ENCODE data around the gene PPP3CA. TPM values are rescaled to one million over a fixed set of nuclear protein-coding genes. Genes with fewer than 3 reads are reported as not detected.
A peak's percentile ranks its signal among the peaks of the same experiment; 100 is the strongest.

The PPP3CA gene
- total and polyA plus RNA-seq, 2 of the 8 experiments (the other 6 are each of a cell fraction or from before 2014, with no cell fraction given): 7.9 to 35.0 TPM

- Histone ChIP-seq H3K4me1 (replicated peaks in 1 of 4; ENCODE audit: control insufficient read depth in 3 of 4, insufficient read depth in 4 of 4, low read length in 3 of 4) (no peaks in the 10 kb centered on the region), H2BK120ac (replicated peaks; ENCODE audit: low read depth, low read length) (no peak overlapping the region), H3K4me3 (ENCODE audit: extremely low read depth in 1 of 4, insufficient read depth in 2 of 4, low read depth in 3 of 4, low read length in 4 of 4) (no peak overlapping the region), H3K4ac (replicated peaks; ENCODE audit: insufficient read length, low read depth, low read length) (no peak overlapping the region), H4K5ac (ENCODE audit: insufficient read length, low read depth, low read length) (no peak overlapping the region), H3K36me3 (ENCODE audit: control insufficient read depth in 2 of 4, insufficient read depth in 4 of 4, low read length in 3 of 4) (no peaks in the 10 kb centered on the region), H2AK5ac (ENCODE audit: low read depth, low read length) (no peak overlapping the region), H3K14ac (ENCODE audit: insufficient read length) (no peak overlapping the region), H2BK20ac (ENCODE audit: low read length) (no peak overlapping the region), H3K4me2 (ENCODE audit: insufficient read depth in 1 of 2, low read depth in 2 of 2, low read length in 2 of 2) (no peak overlapping the region), H2AFZ (ENCODE audit: low read length) (no peak overlapping the region), H3K56ac (replicated peaks; ENCODE audit: insufficient read length, low read depth, low read length) (no peak overlapping the region), H3K79me2 (ENCODE audit: control insufficient read depth in 1 of 2, insufficient read depth in 2 of 2, low read length in 2 of 2) (peaks cover 0 to 61% of the 10 kb centered on the region in 2 experiments; a peak in 2 of 4 replicates), H2BK5ac (ENCODE audit: low read depth, low read length) (no peak overlapping the region), H3K27me3 (replicated peaks in 1 of 4; ENCODE audit: control insufficient read depth in 3 of 4, extremely low read depth in 1 of 4, insufficient read depth in 3 of 4, low read length in 3 of 4) (no peaks in the 10 kb centered on the region), H3K18ac (ENCODE audit: extremely low read depth, low read length) (no peak overlapping the region), H4K20me1 (replicated peaks in 1 of 2; ENCODE audit: control insufficient read depth in 1 of 2, insufficient read depth in 2 of 2, low read length in 2 of 2) (no peaks in the 10 kb centered on the region), H2BK12ac (ENCODE audit: low read depth, low read length) (no peak overlapping the region), H3K79me1 (ENCODE audit: low read depth, low read length) (no peaks in the 10 kb centered on the region), H3K9ac (replicated peaks in 1 of 4; ENCODE audit: extremely low read depth in 1 of 4, low read depth in 3 of 4, low read length in 3 of 4) (no peak overlapping the region), H3K27ac (ENCODE audit: low read depth, low read length) (no peak overlapping the region), H3K9me3 (ENCODE audit: insufficient read depth in 2 of 2, low read depth in 1 of 2, low read length in 1 of 2) (no peaks in the 10 kb centered on the region), H4K91ac (replicated peaks; ENCODE audit: insufficient read length, low read length) (no peak overlapping the region), H4K8ac (ENCODE audit: extremely low read depth, insufficient read depth, low read length) (no peak overlapping the region), H3K23me2 (ENCODE audit: low read depth, low read length) (no peaks in the 10 kb centered on the region), H3K23ac (ENCODE audit: insufficient read length) (no peak overlapping the region), H2BK15ac (ENCODE audit: low read length) (no peak overlapping the region)
- CTCF ChIA-PET (ENCODE audit: partially characterized antibody): no interaction called here
- FAIRE-seq: no peak
- POLR2A ChIA-PET (ENCODE audit: partially characterized antibody): no interaction called here
- DNase-seq (ENCODE audit: low read depth in 1 of 2, low spot score in 2 of 2): no peak
- WGBS, 2 experiments (ENCODE audit: extremely low coverage in 1 of 2, insufficient coverage in 1 of 2, insufficient read length in 1 of 2, insufficient replicate concordance in 2 of 2, low coverage in 1 of 2, low lambda C conversion rate in 2 of 2, missing lambda C conversion rate in 1 of 2): 89% methylated on average over 2 of the region's 2 CpGs; no CpG with 5 or more reads in 1 of the 2 experiments
- TF ChIP-seq MAFK (IDR thresholded peaks at IDR 0.05; ENCODE audit: low read depth, low read length) (0 out of 2 replicates have a peak, but pooled peaks have one; percentile 7), SIRT6 (IDR thresholded peaks at IDR 0.05; ENCODE audit: low read length) (no peak), POLR2A (IDR thresholded peaks at IDR 0.05; ENCODE audit: control extremely low read depth in 1 of 2, low read depth in 2 of 2, low read length in 2 of 2) (no peak)
Measured at GRCh38 chr4:101271516-101271915, 75.8 kb downstream of the PPP3CA start.

Data from H1 (cell line).